ENCODE measurements around the gene IL18BP. TPM values are rescaled to one million over a fixed set of nuclear protein-coding genes. Genes with fewer than 3 reads are reported as not detected.

The IL18BP gene
- total RNA-seq, 1 experiment from 2014 or later: 5.1 TPM

GRCh38 chr11:72007089-72007476, 8.4 kb downstream of the IL18BP start:
- H3K4me3 Mint-ChIP-seq (ENCODE audit: unreplicated experiment): no peak overlapping the region
- no peak overlapping the region for H3K27ac Mint-ChIP-seq (ENCODE audit: low read depth, unreplicated experiment)
- H3K4me1 Mint-ChIP-seq (ENCODE audit: insufficient read depth, unreplicated experiment): no peaks in the 10 kb centered on the region
- intact Hi-C loops (cut with micrococcal nuclease): no loop called here
- no TSS peak for BruUV-seq (replicated peaks)
- POLR2A ChIA-PET: no interaction called here
- no peaks in the 10 kb centered on the region for H3K9me3 Mint-ChIP-seq (ENCODE audit: unreplicated experiment)
- no peak for DNase-seq (ENCODE audit: unreplicated experiment)
- no peaks in the 10 kb centered on the region for H3K27me3 Mint-ChIP-seq (ENCODE audit: insufficient read depth, unreplicated experiment)
- TF ChIP-seq CTCF (IDR thresholded peaks at IDR 0.05; ENCODE audit: unreplicated experiment): no peak
- CTCF ChIA-PET: interaction anchor here (0.8 to 2.8 kb wide), 3 partner anchors 18 to 84 kb away, joined by 3 to 7 read pairs (median 5); no protein-coding TSS in a partner anchor
- peaks cover 100% of the 10 kb centered on the region for H3K36me3 Mint-ChIP-seq (ENCODE audit: insufficient read depth, unreplicated experiment)

GRCh38 chr11:72007587-72007986, 8.9 kb downstream of the IL18BP start:
- no TSS peak for BruUV-seq (replicated peaks)
- H3K36me3 Mint-ChIP-seq (ENCODE audit: insufficient read depth, unreplicated experiment): peaks cover 100% of the 10 kb centered on the region
- intact Hi-C loops (cut with micrococcal nuclease): no loop called here

GRCh38 chr11:72008728-72009127, 10.0 kb downstream of the IL18BP start:
- Mint-ChIP-seq H3K9me3 (ENCODE audit: unreplicated experiment) (no peaks in the 10 kb centered on the region), H3K27ac (ENCODE audit: low read depth, unreplicated experiment) (no peak overlapping the region), H3K4me3 (ENCODE audit: unreplicated experiment) (no peak overlapping the region), H3K36me3 (ENCODE audit: insufficient read depth, unreplicated experiment) (peaks cover 100% of the 10 kb centered on the region), H3K4me1 (ENCODE audit: insufficient read depth, unreplicated experiment) (peaks cover 9% of the 10 kb centered on the region), H3K27me3 (ENCODE audit: insufficient read depth, unreplicated experiment) (no peaks in the 10 kb centered on the region)
- ChIA-PET CTCF (interaction anchor here (1.1 to 2.8 kb wide), 3 partner anchors 10 to 422 kb away, joined by 4 to 7 read pairs (median 7); no protein-coding TSS in a partner anchor), POLR2A (interaction anchor here (1.1 kb wide), 1 partner anchor 10 kb away, joined by 3 read pairs; the partner anchor contains the start of gene IL18BP)
- DNase-seq (ENCODE audit: unreplicated experiment): no peak
- intact Hi-C loops (cut with micrococcal nuclease): no loop called here
- BruUV-seq (replicated peaks): TSS peak; percentile 6
- TF ChIP-seq CTCF (IDR thresholded peaks at IDR 0.05; ENCODE audit: unreplicated experiment): no peak

More at GRCh38 chr11:72007587-72007986, 8.9 kb downstream of the IL18BP start:
- Mint-ChIP-seq H3K27me3 (ENCODE audit: insufficient read depth, unreplicated experiment) (no peaks in the 10 kb centered on the region), H3K4me1 (ENCODE audit: insufficient read depth, unreplicated experiment) (no peaks in the 10 kb centered on the region), H3K9me3 (ENCODE audit: unreplicated experiment) (no peaks in the 10 kb centered on the region), H3K27ac (ENCODE audit: low read depth, unreplicated experiment) (no peak overlapping the region), H3K4me3 (ENCODE audit: unreplicated experiment) (no peak overlapping the region)
- DNase-seq (ENCODE audit: unreplicated experiment): no peak
- CTCF ChIA-PET: interaction anchor here (0.8 to 2.8 kb wide), 4 partner anchors 11 to 83 kb away, joined by 3 to 7 read pairs (median 6); no protein-coding TSS in a partner anchor
- POLR2A ChIA-PET: interaction anchor here (1.1 to 1.2 kb wide), 2 partner anchors 8 to 9 kb away, joined by 3 to 4 read pairs; partner anchors contain the start of gene IL18BP
- TF ChIP-seq CTCF (IDR thresholded peaks at IDR 0.05; ENCODE audit: unreplicated experiment): no peak

- intact Hi-C loops (cut with micrococcal nuclease): no loop called here
- TF ChIP-seq CTCF (IDR thresholded peaks at IDR 0.05; ENCODE audit: unreplicated experiment): no peak
- CTCF ChIA-PET: interaction anchor here (1.9 kb wide), 1 partner anchor 422 kb away, joined by 4 read pairs; no protein-coding TSS in a partner anchor
- no peak overlapping the region for H3K27ac Mint-ChIP-seq (ENCODE audit: low read depth, unreplicated experiment)
- H3K27me3 Mint-ChIP-seq (ENCODE audit: insufficient read depth, unreplicated experiment): no peaks in the 10 kb centered on the region
- H3K36me3 Mint-ChIP-seq (ENCODE audit: insufficient read depth, unreplicated experiment): peaks cover 100% of the 10 kb centered on the region
- H3K4me3 Mint-ChIP-seq (ENCODE audit: unreplicated experiment): no peak overlapping the region
- DNase-seq (ENCODE audit: unreplicated experiment): no peak
- POLR2A ChIA-PET: no interaction called here
- no TSS peak for BruUV-seq (replicated peaks)
- no peaks in the 10 kb centered on the region for H3K9me3 Mint-ChIP-seq (ENCODE audit: unreplicated experiment)
- H3K4me1 Mint-ChIP-seq (ENCODE audit: insufficient read depth, unreplicated experiment): peaks cover 13% of the 10 kb centered on the region
These were observed 10.4 kb downstream of the IL18BP start for GRCh38 chr11:72009156-72009555.

Measured in MCF 10A (cell line).